AG09309 (cell line): ENCODE measurements around the gene MOV10.

ENCODE experiments used
- DNase-seq: peaks from one replicate; pipeline ENCODE4 v3.0.0-alpha.2; 2010; ENCODE audit warnings: low read depth
- H3K4me3 ChIP-seq: 2 replicates; pipeline ENCODE4 v1.5.1; 2011; ENCODE audit warnings: mild to moderate bottlenecking, low read depth, low read length, moderate library complexity; ENCODE audit not compliant: control insufficient read depth
- CTCF ChIP-seq: IDR thresholded peaks from 2 replicates; pipeline ENCODE4 v1.5.1; 2011; ENCODE audit warnings: mild to moderate bottlenecking, low read depth, low read length, inconsistent platforms; ENCODE audit not compliant: insufficient read depth, control insufficient read depth; ENCODE audit errors: missing control alignments

MOV10 gene

GRCh38 chr1:112646225-112646624 is 28.2 kb upstream of the MOV10 start:
- DNase-seq = no peak
- TF ChIP-seq CTCF = no peak
- no peak overlapping the region for H3K4me3 ChIP-seq

- no peak overlapping the region for H3K4me3 ChIP-seq
- no peak for TF ChIP-seq CTCF
These were observed 23.3 kb upstream of the MOV10 start for GRCh38 chr1:112651205-112651604.

GRCh38 chr1:112665857-112666256 is 8.6 kb upstream of the MOV10 start:
- no peak for TF ChIP-seq CTCF
- H3K4me3 ChIP-seq = no peak overlapping the region
- DNase-seq = no peak

More at GRCh38 chr1:112651205-112651604, 23.3 kb upstream of the MOV10 start:
- no peak for DNase-seq

- DNase-seq = no peak
- TF ChIP-seq CTCF = no peak
- H3K4me3 ChIP-seq = no peak overlapping the region
These were observed 7.5 kb upstream of the MOV10 start for GRCh38 chr1:112666946-112667345.

- no peak for TF ChIP-seq CTCF
- no peak overlapping the region for H3K4me3 ChIP-seq
- DNase-seq = no peak
These were observed 2.5 kb upstream of the MOV10 start for GRCh38 chr1:112672009-112672408.

- no peak overlapping the region for H3K4me3 ChIP-seq
- no peak for TF ChIP-seq CTCF
- DNase-seq = no peak
These were observed 1.6 kb upstream of the MOV10 start for GRCh38 chr1:112672842-112673241.

- peak; percentile 54 for TF ChIP-seq CTCF
- peak overlapping the region; percentile 92 for H3K4me3 ChIP-seq
- peak; percentile 51 for DNase-seq
These were observed 643 bp upstream of the MOV10 start for GRCh38 chr1:112673592-112674439.
